ENCODE measurements around the gene GOLGA8A. TPM values are rescaled to one million over a fixed set of nuclear protein-coding genes. Genes with fewer than 3 reads are reported as not detected.
"Not testable (repeated sequence)": the region's sequence is repeated elsewhere in the genome, so short reads cannot be mapped to it uniquely, and the experiment has no call there.

GOLGA8A gene
- total and polyA plus RNA-seq, 12 donors: 5.6 to 169 (median 27.5) TPM

GRCh38 chr15:34423425-34424090, 14.1 kb downstream of the GOLGA8A start:
- H3K4me3 ChIP-seq; H3K27ac ChIP-seq; H3K9me3 ChIP-seq (replicated peaks in 1 of 3); H3K4me1 ChIP-seq (replicated peaks in 1 of 2); H3K36me3 ChIP-seq (replicated peaks in 1 of 2); H3K27me3 ChIP-seq; DNase-seq; intact Hi-C loops (cut with DNase I): not testable (repeated sequence)
- WGBS, 4 donors: 61 to 66% methylated on average over 4 to 6 of the region's 6 CpGs; no CpG with 5 or more reads in 2 of the 4 donors

- H3K4me1 ChIP-seq (replicated peaks in 1 of 2); DNase-seq; H3K9me3 ChIP-seq (replicated peaks in 1 of 3); H3K27me3 ChIP-seq; intact Hi-C loops (cut with DNase I); H3K36me3 ChIP-seq (replicated peaks in 1 of 2); H3K4me3 ChIP-seq; H3K27ac ChIP-seq: not testable (repeated sequence)
- WGBS, 4 donors: 96% methylated on average over 5 of the region's 11 CpGs; no CpG with 5 or more reads in 3 of the 4 donors
These were observed 16.7 kb downstream of the GOLGA8A start for GRCh38 chr15:34420953-34421352.

- DNase-seq; H3K27me3 ChIP-seq; H3K36me3 ChIP-seq (replicated peaks in 1 of 2); H3K27ac ChIP-seq; H3K4me3 ChIP-seq; intact Hi-C loops (cut with DNase I); H3K9me3 ChIP-seq (replicated peaks in 1 of 3); H3K4me1 ChIP-seq (replicated peaks in 1 of 2): not testable (repeated sequence)
- 80 to 82% methylated on average over 8 of the region's 8 CpGs; no CpG with 5 or more reads in 2 of the 4 donors for WGBS, 4 donors
These were observed 19.2 kb downstream of the GOLGA8A start for GRCh38 chr15:34418435-34418834.

- peak in 1 of 7 donors; percentile 23 for DNase-seq
- H3K27me3 ChIP-seq; H3K4me1 ChIP-seq (replicated peaks in 1 of 2); H3K4me3 ChIP-seq; H3K27ac ChIP-seq; intact Hi-C loops (cut with DNase I); H3K9me3 ChIP-seq (replicated peaks in 1 of 3); H3K36me3 ChIP-seq (replicated peaks in 1 of 2): not testable (repeated sequence)
- 94 to 99% methylated on average over 9 to 10 of the region's 19 CpGs; no CpG with 5 or more reads in 2 of the 4 donors for whole genome bisulfite sequencing, 4 donors
These were observed 28.1 kb downstream of the GOLGA8A start for GRCh38 chr15:34409511-34409910.

- DNase-seq; H3K36me3 ChIP-seq (replicated peaks in 1 of 2); H3K27ac ChIP-seq; intact Hi-C loops (cut with DNase I); H3K4me1 ChIP-seq (replicated peaks in 1 of 2); H3K27me3 ChIP-seq; H3K9me3 ChIP-seq (replicated peaks in 1 of 3); H3K4me3 ChIP-seq: not testable (repeated sequence)
- 72 to 78% methylated on average over 3 of the region's 10 CpGs; no CpG with 5 or more reads in 2 of the 4 donors for WGBS, 4 donors
These were observed 28.6 kb downstream of the GOLGA8A start for GRCh38 chr15:34408973-34409372.

- H3K4me3 ChIP-seq; H3K9me3 ChIP-seq (replicated peaks in 1 of 3); DNase-seq; H3K4me1 ChIP-seq (replicated peaks in 1 of 2); H3K27ac ChIP-seq; H3K27me3 ChIP-seq; intact Hi-C loops (cut with DNase I); H3K36me3 ChIP-seq (replicated peaks in 1 of 2): not testable (repeated sequence)
- no CpG with 5 or more reads among the region's 3 CpGs for WGBS, 4 donors
These were observed 33.7 kb downstream of the GOLGA8A start for GRCh38 chr15:34403899-34404298.

- H3K9me3 ChIP-seq (replicated peaks in 1 of 3); H3K4me3 ChIP-seq; H3K27ac ChIP-seq; H3K27me3 ChIP-seq; DNase-seq; H3K36me3 ChIP-seq (replicated peaks in 1 of 2); intact Hi-C loops (cut with DNase I); H3K4me1 ChIP-seq (replicated peaks in 1 of 2): not testable (repeated sequence)
- WGBS, 4 donors: 97 to 100% (median 100%) methylated on average over 1 of the region's 4 CpGs
These were observed 34.4 kb downstream of the GOLGA8A start for GRCh38 chr15:34403160-34403598.

- intact Hi-C loops (cut with DNase I); H3K9me3 ChIP-seq (replicated peaks in 1 of 3); H3K4me3 ChIP-seq; H3K27me3 ChIP-seq; DNase-seq; H3K27ac ChIP-seq; H3K36me3 ChIP-seq (replicated peaks in 1 of 2); H3K4me1 ChIP-seq (replicated peaks in 1 of 2): not testable (repeated sequence)
- WGBS, 4 donors: 76 to 100% (median 83%) methylated on average over 1 to 3 of the region's 6 CpGs; no CpG with 5 or more reads in 1 of the 4 donors
These were observed 39.9 kb downstream of the GOLGA8A start for GRCh38 chr15:34397637-34398259.

GRCh38 chr15:34392981-34393380, 44.6 kb downstream of the GOLGA8A start:
- H3K36me3 ChIP-seq (replicated peaks in 1 of 2); H3K27me3 ChIP-seq; H3K4me3 ChIP-seq; H3K4me1 ChIP-seq (replicated peaks in 1 of 2); DNase-seq; H3K9me3 ChIP-seq (replicated peaks in 1 of 3); intact Hi-C loops (cut with DNase I); H3K27ac ChIP-seq: not testable (repeated sequence)
- 100% methylated on average over 2 of the region's 2 CpGs; no CpG with 5 or more reads in 3 of the 4 donors for WGBS, 4 donors

- H3K27ac ChIP-seq; DNase-seq; intact Hi-C loops (cut with DNase I); H3K4me1 ChIP-seq (replicated peaks in 1 of 2); H3K36me3 ChIP-seq (replicated peaks in 1 of 2); H3K27me3 ChIP-seq; H3K9me3 ChIP-seq (replicated peaks in 1 of 3); H3K4me3 ChIP-seq: not testable (repeated sequence)
- no CpG with 5 or more reads among the region's 16 CpGs for WGBS, 4 donors
These were observed 48.0 kb downstream of the GOLGA8A start for GRCh38 chr15:34389594-34390086.

All from adrenal gland (tissue), 12 donors.